ENCODE data around the gene ZNF385A.

The ZNF385A gene

DNA sequence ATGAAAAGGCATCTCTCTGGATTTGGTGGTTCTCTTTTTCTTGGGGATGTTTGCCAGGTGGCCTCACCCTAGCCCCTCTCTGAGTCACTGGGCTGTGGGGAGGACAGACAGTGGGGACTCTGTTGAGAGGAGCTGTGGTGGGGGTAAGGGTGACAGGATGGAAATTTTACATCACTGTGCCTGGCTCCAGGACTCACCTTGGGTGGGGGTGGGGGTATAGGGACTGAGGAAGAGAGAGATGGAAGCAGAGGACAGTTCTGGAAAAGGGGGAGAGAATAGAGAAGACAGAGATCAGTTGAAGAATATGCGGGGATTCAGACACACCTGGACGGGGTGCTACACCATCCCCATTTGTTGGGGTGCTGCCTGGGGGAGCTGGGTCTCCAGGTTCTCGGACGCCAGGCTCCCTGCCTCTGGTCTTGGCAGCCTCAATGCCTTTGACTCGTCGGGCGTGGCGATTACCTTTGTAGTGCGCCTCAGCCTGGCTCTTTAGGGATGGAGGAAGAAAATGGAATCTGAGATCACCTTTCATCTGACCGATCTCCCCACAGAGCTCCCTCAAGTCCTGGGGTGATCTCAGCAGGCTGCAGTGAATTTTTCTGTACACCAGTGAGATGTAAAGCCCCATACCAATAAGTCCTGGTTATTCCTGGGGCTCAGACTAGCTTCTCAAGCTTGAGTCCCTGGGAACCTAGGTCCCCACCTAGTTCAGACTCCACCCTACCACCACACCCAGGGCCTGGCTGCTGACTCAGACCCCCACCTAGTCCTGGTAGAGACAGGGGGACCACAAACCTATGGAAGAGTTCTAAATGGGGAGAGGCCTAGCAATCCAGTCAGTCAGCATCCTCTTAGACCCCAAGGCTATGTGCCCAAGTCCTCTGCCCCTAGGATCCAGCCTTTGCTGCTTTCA, 10.6 kb downstream of the ZNF385A start:
- DNase-seq (ENCODE audit: low spot score) = no peak

DNA sequence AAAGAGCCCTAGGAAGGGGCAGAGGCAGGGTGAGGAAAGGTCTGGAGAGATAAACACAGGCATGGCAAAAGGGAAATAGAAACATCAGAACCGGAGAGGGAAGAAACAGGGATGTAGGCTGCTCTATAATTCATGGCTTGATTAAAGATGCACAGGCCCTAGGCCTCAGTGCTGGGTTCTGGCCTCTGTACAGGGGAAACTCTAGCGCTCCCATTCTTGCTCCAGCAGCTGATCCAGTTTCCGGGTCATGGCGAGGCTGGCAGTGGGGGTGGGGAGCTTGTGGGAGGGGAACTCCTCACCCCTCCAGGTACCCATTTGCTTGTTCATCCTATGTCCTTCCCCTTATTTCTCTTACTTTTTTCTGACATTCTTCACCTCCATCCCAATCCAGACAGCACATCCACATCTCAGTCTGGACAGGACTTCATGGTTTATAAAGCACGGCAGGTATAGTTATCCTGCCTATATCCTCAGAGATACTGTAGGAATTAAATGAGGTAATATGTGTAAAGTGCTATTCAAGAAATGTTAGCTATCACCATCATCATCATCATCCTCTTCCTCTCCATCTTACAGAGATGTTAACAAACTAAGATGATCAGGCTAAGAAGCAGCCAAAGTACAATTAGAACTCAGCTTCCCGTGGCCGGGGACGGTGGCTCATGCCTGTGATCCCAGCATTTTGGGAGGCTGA, 12.3 kb downstream of the ZNF385A start:
- DNase-seq (ENCODE audit: low spot score) = no peak

DNA sequence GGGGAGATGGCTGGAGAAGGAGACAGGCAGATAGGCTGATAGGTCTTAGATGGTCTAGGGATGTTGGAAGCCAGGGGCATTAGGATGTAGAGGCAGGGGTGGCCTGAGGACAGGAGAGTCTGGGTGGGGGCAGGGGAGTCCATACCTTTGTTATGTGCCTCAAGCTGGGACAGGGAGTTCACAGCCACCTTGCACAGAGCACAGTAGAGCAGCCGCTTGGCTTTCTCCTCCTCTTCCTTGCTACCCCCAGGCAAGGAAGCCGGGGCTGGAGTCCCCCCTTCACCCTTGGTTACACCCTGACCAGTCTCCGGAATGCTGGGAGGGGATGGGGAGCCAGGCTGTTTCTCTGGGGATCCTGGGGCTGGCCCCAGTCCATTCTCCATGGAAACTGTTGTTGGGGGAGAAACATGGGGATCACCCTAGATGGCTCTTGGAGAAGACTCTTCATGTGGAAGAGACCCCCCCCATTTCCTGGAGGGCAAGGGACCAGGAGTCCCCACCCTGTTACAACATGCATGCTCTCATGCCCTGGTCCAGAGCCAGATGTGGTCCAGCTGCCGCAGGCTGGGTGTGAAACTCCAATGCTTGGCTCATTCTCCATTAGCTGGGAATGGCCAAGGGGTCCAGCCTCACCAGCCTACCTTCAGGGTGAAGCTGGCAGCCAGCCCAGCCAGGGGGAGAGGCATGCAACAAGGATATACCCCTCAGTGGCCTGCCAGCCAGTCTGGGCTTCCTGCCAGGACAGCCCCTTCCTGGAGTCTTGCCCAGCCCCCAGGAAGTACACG, 13.0 kb downstream of the ZNF385A start:
- DNase-seq (ENCODE audit: low spot score) = no peak

DNA sequence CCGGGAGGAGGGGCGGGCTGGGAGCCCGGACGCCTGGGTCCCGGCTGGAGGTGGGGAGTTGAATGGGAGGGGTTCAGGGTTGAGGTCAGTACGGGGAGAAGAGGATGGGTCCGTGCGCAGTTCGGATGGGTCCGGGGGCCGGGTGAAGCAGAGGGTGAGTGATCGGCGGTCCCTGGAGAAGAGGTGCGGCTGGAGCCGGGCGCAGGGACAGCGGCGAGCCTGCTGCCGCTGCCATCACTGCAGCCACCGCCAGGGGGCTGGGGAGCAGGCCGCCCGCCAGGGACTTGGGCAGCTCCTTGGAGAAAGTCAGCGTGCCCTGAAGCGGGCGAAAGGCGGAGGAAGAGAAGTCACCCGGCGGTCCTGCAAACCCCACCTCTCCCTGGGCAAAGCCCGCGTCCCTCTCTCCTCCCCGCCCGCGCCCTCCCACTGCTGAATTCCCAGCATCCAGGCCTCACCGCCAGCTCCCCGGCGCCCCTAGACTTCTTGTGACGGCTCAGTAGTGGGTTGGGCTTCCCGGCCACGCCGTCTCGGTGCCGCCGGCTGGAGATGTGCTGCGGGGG, 14.3 kb downstream of the ZNF385A start:
- no peak for DNase-seq (ENCODE audit: low spot score)

DNA sequence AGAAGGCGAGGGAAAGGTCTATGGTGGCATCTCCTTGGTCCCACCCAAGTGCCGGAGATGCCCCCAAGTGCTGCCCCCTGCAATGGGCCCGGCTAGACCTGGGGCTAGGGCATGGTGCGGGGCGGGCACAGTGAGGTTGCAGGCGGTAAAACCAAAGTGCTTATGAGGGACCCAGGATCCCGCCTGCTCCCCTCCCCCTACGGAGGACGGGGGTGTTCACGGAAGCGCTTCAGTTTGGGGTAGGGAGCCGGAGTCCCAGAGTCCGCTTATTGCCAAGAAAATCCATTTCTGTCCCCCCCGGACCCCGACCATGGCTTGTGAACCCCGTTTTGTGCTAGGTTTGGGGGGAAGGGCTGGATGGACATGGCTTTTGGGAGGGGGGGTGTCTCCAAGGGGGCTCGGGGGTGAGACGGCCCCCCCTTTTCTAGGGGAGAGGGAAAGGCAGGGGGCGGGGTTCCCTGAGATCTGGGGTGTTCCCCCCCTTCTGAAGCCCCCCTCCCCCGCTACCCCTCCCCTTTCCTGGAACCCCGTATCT, 14.9 kb downstream of the ZNF385A start:
- no peak for DNase-seq (ENCODE audit: low spot score)

DNA sequence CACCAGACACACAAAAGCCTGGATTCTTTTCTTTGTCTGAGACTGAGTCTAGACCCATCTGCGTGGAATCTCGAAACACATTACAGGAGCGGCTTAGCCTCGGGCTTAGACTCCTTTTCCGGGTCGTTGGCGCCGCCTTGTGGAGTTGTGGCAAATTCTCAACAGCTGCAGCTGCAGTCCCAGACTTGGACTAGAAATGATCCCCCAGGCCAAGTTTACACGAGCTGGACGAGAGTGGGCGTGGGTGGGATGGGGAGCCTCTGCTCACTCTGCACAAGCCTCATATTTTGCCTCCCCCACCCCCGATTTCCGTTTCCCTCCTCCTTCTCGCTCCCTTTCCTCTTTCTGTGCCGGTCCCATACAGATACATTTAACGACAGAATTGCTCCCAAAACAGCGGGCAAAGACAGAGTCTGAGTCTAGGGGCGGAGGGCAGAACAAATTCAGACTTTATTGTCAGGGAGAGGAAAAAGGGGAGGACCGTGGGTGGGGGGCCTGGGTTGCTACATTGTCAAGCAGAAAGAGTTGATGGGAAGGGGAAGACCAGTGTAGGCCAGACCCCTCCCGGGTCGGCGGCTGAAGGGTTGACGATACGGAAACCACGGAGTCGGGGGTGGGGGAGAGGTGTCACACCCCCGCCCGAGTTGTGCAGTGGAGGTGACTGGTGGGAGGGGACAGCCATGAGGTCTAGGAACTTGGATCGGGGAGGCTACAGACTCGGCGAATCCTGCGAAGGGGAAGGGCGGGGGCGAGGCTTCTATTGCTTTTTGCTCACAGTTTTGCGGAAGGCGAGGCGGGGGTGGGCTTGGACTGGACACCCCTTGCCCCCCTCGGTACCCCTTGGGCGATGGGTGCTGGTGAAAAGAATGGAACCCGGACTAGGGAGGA, 15.6 kb downstream of the ZNF385A start:
- DNase-seq (ENCODE audit: low spot score) = peak; percentile 77

DNA sequence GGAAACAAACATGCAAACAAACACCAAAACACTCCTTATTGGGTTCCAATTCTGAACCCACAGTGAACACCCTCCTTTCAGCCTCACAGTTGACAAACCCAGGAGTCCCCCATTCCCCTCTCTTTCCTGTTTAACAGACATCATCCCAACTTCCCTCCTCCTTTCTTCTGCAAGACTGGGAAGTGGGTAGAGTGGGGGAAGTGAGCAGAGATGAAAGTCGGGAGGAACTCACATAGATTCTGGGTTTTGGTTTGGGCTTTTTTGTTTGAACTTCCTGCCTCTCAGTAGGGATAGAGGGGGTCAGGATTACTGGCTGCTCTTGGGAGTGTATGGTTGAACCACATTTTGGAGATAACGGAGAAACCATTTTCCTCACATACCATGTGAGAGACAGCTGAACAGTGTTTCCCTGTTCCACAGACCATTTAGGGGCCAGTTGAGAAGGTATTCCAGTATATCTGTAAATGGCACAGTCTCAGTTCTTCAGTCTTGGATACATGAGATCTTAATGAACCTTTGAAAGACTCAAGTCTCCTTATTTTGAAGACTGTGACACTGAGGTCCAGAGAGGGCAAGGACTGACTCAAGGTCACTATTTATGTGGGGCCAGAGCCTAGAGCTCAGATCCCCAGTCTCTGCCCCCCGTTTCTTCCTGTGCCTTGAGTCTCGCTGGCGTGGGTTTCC, 16.4 kb downstream of the ZNF385A start:
- DNase-seq (ENCODE audit: low spot score) = no peak

DNA sequence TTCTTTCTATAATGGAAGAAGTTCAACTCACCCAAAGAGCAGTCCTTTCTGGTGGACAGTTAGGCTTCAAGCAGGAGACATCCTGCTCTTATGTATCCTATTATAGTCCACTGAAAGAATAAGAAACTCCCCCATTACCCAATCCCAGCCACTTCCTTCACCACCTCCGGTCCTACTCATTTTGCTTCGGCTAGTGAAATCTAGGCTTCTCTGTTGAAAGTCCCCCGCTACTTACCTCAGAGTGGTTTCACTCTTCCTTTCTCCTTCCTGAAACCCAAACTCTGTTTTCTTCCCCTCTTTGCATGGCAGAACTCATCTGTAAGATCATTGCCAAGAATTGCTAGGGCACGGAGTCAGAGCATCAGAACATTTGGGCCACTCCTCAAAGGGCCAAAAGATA, 20.1 kb downstream of the ZNF385A start, which contains the start of gene GPR84:
Gene GPR84, minus strand, starts transcription at position 74 of the 400 bp plus-strand sequence. CDS start 635 bp downstream, outside the sequence.
- no peak for DNase-seq (ENCODE audit: low spot score)

DNA sequence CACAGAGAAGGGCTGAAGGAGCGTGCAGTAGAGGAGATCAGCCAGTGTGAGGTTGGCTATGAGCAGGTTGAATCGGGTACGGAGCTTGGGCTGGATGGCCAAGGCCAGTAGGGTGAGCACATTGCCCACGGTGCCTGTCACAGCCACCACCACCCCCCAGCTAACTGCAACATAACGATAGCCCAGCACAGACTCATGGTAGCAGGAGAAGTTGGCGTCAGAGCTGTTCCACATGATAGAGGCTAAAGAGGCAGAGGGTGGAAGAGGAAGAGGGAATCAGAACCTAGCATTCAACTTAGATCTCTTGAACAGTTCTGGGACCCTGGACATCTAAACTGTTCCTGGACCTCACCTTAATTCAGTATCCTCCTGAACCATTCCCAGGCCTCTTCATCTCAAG, 20.9 kb downstream of the ZNF385A start:
- no peak for DNase-seq (ENCODE audit: low spot score)

DNA sequence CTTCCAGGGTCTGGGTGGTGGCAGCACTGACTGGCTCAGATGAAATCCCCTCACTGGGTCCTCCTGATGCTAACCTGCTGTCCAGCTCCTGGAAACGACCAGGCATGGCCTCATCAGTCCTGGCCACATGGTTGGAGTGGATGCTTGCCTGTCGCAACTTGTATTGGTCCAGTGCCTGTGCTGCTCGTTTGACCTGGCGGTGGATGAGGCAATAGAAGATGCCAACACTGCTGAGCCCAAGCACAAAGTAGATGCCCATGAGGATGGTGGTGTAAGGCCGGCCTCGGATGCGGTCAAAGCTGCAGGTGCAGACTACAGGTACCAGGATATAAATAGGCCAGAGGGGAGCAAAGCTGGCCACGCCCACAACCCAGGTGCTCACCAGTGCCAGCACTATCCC, 21.5 kb downstream of the ZNF385A start:
- no peak for DNase-seq (ENCODE audit: low spot score)

DNA sequence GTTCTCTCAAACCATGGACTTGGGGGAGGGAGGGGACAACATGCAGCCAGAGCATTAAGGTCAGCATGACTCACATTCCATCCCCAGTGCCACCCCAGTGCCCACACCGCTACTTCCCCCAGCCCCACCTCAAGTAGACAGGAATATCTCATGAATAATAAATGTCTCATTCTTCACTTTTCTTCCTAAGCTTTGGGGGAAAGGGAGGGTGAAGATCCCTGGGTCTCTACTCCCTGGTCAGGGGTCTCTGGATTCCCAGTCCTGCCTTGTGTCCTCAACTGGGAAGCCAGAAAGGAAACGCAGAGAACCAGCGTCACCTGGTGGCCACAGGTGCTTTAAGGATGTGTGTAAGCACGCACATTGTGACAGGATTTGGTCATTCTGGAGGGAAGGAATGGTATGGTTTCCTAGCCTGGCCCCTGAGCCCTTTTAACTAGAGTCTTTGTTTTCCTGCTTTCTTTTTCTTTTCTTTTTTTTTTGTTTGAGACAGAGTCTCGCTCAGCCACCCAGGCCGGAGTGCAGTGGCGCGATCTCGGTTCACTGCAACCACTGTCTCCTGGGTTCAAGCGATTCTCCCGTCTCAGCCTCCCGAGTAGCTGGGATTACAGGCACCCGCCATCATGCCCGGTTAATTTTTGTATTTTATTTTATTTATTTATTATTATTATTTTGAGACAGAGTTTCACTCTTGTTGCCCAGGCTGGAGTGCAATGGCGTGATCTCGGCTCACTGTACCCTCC, 23.6 kb downstream of the ZNF385A start:
- DNase-seq (ENCODE audit: low spot score) = peak; percentile 43

DNA sequence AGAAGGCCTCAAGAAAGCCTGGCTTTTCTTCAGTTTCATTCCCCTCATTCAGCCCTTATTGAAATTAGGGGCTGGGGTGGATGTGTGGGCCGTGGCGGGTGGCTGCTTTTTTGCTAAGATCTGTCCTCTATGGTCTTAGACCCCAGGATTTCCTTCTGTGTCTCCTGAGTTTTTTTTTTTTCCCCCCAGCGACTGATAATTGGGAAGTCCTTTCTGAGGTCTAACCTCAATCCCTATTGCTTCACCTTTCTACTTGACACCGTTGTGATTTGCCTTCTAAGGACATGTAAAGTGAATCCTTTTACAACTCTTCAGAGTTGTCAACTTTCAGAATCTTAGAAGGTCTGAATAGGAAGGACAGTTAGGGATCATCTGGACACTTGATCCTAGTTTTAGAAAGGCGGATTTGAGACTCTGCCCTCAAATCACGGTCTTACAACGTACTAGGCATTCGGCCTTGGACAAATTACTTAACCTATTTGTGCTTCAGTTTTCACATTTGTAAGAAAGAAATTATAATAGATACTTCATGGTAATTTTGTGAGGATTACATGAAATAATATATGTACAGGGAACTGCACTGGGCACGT, 24.7 kb downstream of the ZNF385A start:
- no peak for DNase-seq (ENCODE audit: low spot score)

DNA sequence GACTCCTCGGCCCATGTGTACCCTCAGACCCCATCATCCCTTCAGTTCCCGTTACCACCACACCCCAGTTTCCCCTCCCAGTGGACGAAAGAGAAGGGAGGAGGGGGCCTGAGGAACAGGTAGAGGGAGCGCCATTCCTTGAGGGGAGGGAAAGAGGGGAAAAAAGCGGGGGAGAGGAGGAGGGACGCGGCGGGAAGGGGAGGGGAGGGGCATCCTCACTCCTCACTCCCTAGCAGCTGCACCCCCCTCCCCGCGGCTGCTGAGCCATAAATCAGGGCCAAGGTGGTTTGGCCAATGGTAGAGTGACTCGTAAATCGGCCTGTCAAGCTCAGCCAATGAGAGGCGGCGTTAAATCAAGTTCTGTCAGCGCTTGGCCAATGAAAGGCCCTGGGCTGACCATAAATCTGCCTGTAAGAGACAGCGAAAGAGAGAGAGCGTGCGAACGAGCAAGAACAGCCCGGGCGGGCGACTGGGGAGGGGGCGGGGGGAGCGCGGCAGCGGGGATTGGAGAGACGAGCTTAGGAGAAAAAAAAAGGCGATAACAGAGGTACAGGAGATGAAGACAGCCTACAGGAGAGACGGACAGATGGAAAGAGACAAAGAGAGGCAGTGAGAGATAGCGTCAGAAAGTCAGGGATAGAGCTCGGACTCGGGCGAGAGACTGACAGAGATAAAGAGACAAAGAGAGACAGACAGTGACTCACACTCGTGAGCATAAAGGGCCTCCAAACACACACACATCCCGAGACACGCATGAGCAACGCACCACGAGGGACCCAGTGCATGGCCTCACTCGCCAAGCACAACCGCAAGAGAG, 25.4 kb downstream of the ZNF385A start:
- DNase-seq (ENCODE audit: low spot score) = peak; percentile 99

DNA sequence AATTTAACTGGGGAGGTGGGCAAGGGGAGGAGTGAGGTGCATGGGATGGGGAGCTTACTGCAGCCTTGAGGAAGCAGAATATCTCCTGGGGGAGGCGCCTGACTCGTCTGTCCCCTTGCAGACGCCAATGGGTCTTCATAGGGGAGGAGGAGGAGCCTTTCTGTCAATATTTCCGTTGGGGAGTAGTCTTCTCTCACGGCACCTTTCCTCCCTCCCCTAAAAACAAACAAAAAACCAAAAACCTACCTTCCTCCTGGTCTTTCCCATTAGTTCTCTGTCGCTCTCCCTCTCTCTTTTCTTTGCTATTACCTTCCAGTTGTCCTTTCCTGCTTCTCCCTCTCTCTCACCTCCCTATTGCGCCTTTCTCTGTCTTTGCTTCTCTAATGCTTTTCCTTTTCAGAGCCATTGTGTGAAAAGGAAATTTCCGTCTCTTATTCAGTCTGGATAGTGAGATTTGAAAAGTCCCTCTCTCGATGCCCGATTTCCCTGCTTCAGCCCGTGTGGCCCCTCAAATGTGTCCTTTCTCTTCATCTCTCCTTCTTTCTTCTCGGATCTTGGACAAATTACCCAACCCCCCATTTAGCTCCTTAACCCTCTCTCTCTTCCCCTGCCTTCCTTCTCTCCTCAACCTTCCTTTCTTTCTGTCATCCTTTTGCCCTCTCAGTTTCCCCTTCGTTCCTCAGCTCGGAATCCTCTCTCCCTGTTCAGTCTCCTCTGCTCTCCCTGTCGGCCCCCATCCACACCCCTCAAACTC, 26.2 kb downstream of the ZNF385A start:
- peak; percentile 66 for DNase-seq (ENCODE audit: low spot score)

DNA sequence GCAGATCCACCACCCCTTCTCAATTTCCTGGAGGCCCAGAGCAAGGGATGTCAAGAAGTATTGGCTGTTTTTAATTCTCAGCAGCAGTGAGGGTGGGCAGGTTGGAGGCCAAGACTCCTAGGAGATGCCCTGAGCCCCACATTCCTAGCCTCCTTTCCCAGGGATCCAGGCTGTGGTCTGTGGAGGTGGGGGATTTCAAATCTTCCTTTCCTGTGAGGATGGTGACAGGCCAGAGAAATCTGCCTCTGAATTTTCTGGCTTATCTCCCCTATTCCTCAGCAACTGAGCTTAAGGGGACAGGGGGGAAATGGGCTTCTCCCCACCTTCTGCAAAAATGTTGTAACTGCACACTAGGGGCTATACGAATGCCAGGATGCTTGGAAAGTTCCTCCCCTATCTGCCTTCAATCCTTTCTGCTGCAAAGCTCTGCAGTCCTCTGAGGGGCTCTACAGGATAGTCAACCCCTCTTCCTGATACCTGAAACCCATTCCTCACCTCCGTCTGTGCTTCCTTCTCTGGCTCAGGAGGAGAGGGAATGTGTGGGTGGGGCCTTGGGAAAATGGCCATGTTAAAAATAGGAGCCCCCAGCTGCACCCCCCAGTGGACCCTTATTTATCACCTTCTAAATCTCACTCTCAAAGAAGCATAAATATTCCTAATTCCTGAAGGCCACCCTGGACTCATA, 26.9 kb downstream of the ZNF385A start:
- DNase-seq (ENCODE audit: low spot score) = no peak

DNA sequence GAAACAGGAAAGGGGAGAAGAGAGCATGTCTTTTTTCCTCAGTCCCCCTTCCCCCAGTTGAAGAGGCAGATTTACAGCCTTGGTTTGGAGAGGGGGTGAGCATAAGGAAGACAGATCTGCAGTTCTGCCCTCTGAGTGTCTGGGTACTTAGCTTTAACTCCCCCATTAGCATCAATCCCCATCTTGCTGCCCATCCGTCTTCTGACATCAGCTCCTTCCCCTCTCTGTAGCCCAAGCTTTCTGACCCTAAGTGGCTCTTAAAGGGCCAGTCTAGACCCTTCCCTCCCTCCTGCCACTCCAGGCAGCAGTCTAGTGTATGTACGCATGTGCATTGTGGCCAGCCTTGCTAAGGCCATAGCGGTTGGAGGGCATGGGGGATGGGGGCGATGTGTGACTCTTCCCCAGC, 27.6 kb downstream of the ZNF385A start:
- no peak for DNase-seq (ENCODE audit: low spot score)

DNA sequence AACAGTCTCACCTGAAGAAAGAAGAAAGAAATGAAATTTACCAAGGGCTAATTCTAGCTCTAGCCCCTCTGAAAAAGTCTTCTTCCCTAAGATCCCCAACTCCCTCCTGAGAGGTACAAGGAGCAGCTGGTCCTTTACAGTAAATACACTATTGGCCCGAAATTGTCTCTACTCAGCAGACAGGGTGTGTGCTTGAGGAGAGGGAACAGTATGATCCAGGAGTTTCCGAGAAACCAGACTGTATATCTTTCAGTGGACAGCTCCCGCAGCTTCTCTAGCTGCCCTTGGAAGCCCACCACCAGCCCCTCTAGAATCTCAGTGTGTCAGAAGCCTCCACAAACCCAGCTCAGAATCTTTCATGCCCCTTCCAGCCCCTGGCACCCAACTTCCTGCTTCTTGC, 28.3 kb downstream of the ZNF385A start:
- no peak for DNase-seq (ENCODE audit: low spot score)

All from germinal center (tissue), 1 donor.